Measurements from ENCODE around the gene NR3C2.

The NR3C2 gene

GRCh38 chr4:148162991-148163390 is 279.2 kb downstream of the NR3C2 start:
- Histone ChIP-seq H2AFZ (ENCODE audit: insufficient read depth, low read length, poor library complexity) (no peak overlapping the region), H3K9me3 (ENCODE audit: insufficient read depth, low read depth, low read length) (no peaks in the 10 kb centered on the region), H3K4me1 (ENCODE audit: control insufficient read depth in 1 of 2, insufficient read depth in 2 of 2, low read length in 2 of 2) (peaks cover 5% of the 10 kb centered on the region in 2 experiments), H2AK5ac (ENCODE audit: low read length) (no peak overlapping the region), H3K14ac (ENCODE audit: low read length) (no peak overlapping the region), H3K4me2 (ENCODE audit: low read length) (no peak overlapping the region), H3K18ac (ENCODE audit: low read length) (no peak overlapping the region), H2BK120ac (ENCODE audit: insufficient read depth, low read length, poor library complexity) (no peak overlapping the region), H3K79me2 (ENCODE audit: control insufficient read depth, insufficient read depth, low read length, poor library complexity) (no peaks in the 10 kb centered on the region), H3K9ac (ENCODE audit: low read length) (no peak overlapping the region), H3K4ac (ENCODE audit: low read depth, low read length) (no peak overlapping the region), H4K91ac (ENCODE audit: low read depth, low read length) (no peak overlapping the region), H2BK5ac (ENCODE audit: low read depth, low read length, poor library complexity) (no peak overlapping the region), H2BK12ac (ENCODE audit: low read length) (no peak overlapping the region), H3K23ac (ENCODE audit: low read length) (no peak overlapping the region), H3K27ac (ENCODE audit: low read depth, low read length) (peak overlapping the region; percentile 56), H3K79me1 (ENCODE audit: low read length) (peaks cover 5% of the 10 kb centered on the region), H4K8ac (ENCODE audit: low read depth, low read length) (no peak overlapping the region), H3K36me3 (ENCODE audit: control insufficient read depth in 1 of 2, insufficient read depth in 2 of 2, low read length in 2 of 2) (no peaks in the 10 kb centered on the region), H3K27me3 (ENCODE audit: insufficient read depth, low read length) (no peaks in the 10 kb centered on the region), H3K4me3 (ENCODE audit: low read depth, low read length) (no peak overlapping the region), H4K12ac (ENCODE audit: low read depth, low read length) (no peak overlapping the region)
- DNase-seq: peak; percentile 91 to 95
- WGBS (ENCODE audit: extremely low coverage, insufficient coverage, insufficient read length): no CpG with 5 or more reads among the region's 1 CpG

DNA sequence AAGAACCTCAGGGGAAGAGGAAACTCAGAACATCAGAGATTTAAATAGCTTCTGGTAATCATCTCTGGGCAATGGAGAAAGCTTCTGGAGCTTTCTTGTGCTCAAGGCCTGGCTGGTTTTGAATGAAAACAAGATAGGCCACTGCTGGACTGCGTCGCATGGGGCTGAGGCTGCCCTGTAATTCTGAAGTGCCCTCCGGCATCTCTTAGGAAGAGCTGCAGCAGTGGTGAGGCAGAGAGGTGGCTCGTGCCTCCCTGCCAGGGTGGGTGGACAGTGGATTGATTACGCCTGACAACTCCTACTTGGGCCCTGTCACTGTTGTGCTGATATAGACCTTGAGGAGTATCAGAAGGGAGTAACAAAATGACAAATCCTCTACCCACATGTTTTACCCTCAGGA is 279.7 kb downstream of the NR3C2 start:
- peak in 1 of 2 donors; percentile 46 for DNase-seq
- WGBS (ENCODE audit: extremely low coverage, insufficient coverage, insufficient read length): no CpG with 5 or more reads among the region's 5 CpGs
- peaks cover 5% of the 10 kb centered on the region in 2 experiments for H3K4me1 ChIP-seq (ENCODE audit: control insufficient read depth in 1 of 2, insufficient read depth in 2 of 2, low read length in 2 of 2)

DNA sequence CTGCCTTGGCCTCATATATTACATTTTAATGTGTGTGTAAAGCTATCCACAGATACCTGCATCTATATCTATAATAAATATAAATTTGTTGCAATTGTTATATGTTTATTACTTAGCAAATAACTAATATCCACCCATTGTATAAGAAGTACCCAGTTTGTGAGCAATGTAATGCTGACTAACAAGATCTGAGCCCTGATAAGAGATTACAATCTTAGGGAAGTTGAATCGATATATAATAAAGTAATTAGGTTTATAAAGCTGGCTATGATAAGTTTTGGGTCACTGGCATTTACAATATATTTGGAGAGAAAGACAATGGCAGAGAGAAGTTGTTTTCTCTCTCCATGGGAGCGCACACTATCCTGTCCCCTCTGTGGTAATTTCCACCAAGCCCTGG is 280.6 kb downstream of the NR3C2 start:
- Histone ChIP-seq H3K4ac (ENCODE audit: low read depth, low read length) (no peak overlapping the region), H3K9ac (ENCODE audit: low read length) (no peak overlapping the region), H3K9me3 (ENCODE audit: insufficient read depth, low read depth, low read length) (no peaks in the 10 kb centered on the region), H3K79me1 (ENCODE audit: low read length) (peaks cover 5% of the 10 kb centered on the region), H2AK5ac (ENCODE audit: low read length) (no peak overlapping the region), H4K91ac (ENCODE audit: low read depth, low read length) (no peak overlapping the region), H3K27ac (ENCODE audit: low read depth, low read length) (no peak overlapping the region), H3K18ac (ENCODE audit: low read length) (no peak overlapping the region), H3K27me3 (ENCODE audit: insufficient read depth, low read length) (no peaks in the 10 kb centered on the region), H2BK12ac (ENCODE audit: low read length) (no peak overlapping the region), H2AFZ (ENCODE audit: insufficient read depth, low read length, poor library complexity) (no peak overlapping the region), H3K36me3 (ENCODE audit: control insufficient read depth in 1 of 2, insufficient read depth in 2 of 2, low read length in 2 of 2) (no peaks in the 10 kb centered on the region), H3K14ac (ENCODE audit: low read length) (no peak overlapping the region), H4K8ac (ENCODE audit: low read depth, low read length) (no peak overlapping the region), H2BK5ac (ENCODE audit: low read depth, low read length, poor library complexity) (no peak overlapping the region), H4K12ac (ENCODE audit: low read depth, low read length) (no peak overlapping the region), H3K79me2 (ENCODE audit: control insufficient read depth, insufficient read depth, low read length, poor library complexity) (no peaks in the 10 kb centered on the region), H3K23ac (ENCODE audit: low read length) (no peak overlapping the region), H3K4me2 (ENCODE audit: low read length) (no peak overlapping the region), H2BK120ac (ENCODE audit: insufficient read depth, low read length, poor library complexity) (peak overlapping the region; percentile 20), H3K4me3 (ENCODE audit: low read depth, low read length) (no peak overlapping the region), H3K4me1 (ENCODE audit: control insufficient read depth in 1 of 2, insufficient read depth in 2 of 2, low read length in 2 of 2) (peaks cover 5% of the 10 kb centered on the region in 2 experiments)
- WGBS (ENCODE audit: extremely low coverage, insufficient coverage, insufficient read length): no CpG with 5 or more reads among the region's 2 CpGs
- DNase-seq: no peak

More for the DNA sequence above, 279.7 kb downstream of the NR3C2 start:
- peak overlapping the region; percentile 41 for H2AK5ac ChIP-seq (ENCODE audit: low read length)
- H3K79me2 ChIP-seq (ENCODE audit: control insufficient read depth, insufficient read depth, low read length, poor library complexity): no peaks in the 10 kb centered on the region
- peaks cover 5% of the 10 kb centered on the region for H3K79me1 ChIP-seq (ENCODE audit: low read length)
- H3K4me3 ChIP-seq (ENCODE audit: low read depth, low read length): no peak overlapping the region
- H3K14ac ChIP-seq (ENCODE audit: low read length): peak overlapping the region; percentile 90
- H4K12ac ChIP-seq (ENCODE audit: low read depth, low read length): no peak overlapping the region
- H3K9ac ChIP-seq (ENCODE audit: low read length): no peak overlapping the region
- H3K27ac ChIP-seq (ENCODE audit: low read depth, low read length): peak overlapping the region; percentile 56
- peak overlapping the region; percentile 98 for H2BK12ac ChIP-seq (ENCODE audit: low read length)
- no peak overlapping the region for H3K4ac ChIP-seq (ENCODE audit: low read depth, low read length)
- no peak overlapping the region for H3K23ac ChIP-seq (ENCODE audit: low read length)
- peak overlapping the region; percentile 90 for H4K8ac ChIP-seq (ENCODE audit: low read depth, low read length)
- H3K27me3 ChIP-seq (ENCODE audit: insufficient read depth, low read length): no peaks in the 10 kb centered on the region
- peak overlapping the region; percentile 89 for H2BK5ac ChIP-seq (ENCODE audit: low read depth, low read length, poor library complexity)
- no peak overlapping the region for H3K4me2 ChIP-seq (ENCODE audit: low read length)
- H3K9me3 ChIP-seq (ENCODE audit: insufficient read depth, low read depth, low read length): no peaks in the 10 kb centered on the region
- H3K36me3 ChIP-seq (ENCODE audit: control insufficient read depth in 1 of 2, insufficient read depth in 2 of 2, low read length in 2 of 2): no peaks in the 10 kb centered on the region
- peak overlapping the region; percentile 4 for H4K91ac ChIP-seq (ENCODE audit: low read depth, low read length)
- no peak overlapping the region for H2AFZ ChIP-seq (ENCODE audit: insufficient read depth, low read length, poor library complexity)
- peak overlapping the region; percentile 72 for H2BK120ac ChIP-seq (ENCODE audit: insufficient read depth, low read length, poor library complexity)
- peak overlapping the region; percentile 90 for H3K18ac ChIP-seq (ENCODE audit: low read length)

- Histone ChIP-seq H4K8ac (ENCODE audit: low read depth, low read length) (no peak overlapping the region), H3K79me2 (ENCODE audit: control insufficient read depth, insufficient read depth, low read length, poor library complexity) (no peaks in the 10 kb centered on the region), H2AK5ac (ENCODE audit: low read length) (no peak overlapping the region), H3K27me3 (ENCODE audit: insufficient read depth, low read length) (no peaks in the 10 kb centered on the region), H3K14ac (ENCODE audit: low read length) (no peak overlapping the region), H3K4me3 (ENCODE audit: low read depth, low read length) (no peak overlapping the region), H2BK120ac (ENCODE audit: insufficient read depth, low read length, poor library complexity) (no peak overlapping the region), H2AFZ (ENCODE audit: insufficient read depth, low read length, poor library complexity) (no peak overlapping the region), H4K12ac (ENCODE audit: low read depth, low read length) (no peak overlapping the region), H2BK5ac (ENCODE audit: low read depth, low read length, poor library complexity) (no peak overlapping the region), H3K79me1 (ENCODE audit: low read length) (peaks cover 5% of the 10 kb centered on the region), H3K23ac (ENCODE audit: low read length) (no peak overlapping the region), H3K27ac (ENCODE audit: low read depth, low read length) (no peak overlapping the region), H3K4me1 (ENCODE audit: control insufficient read depth in 1 of 2, insufficient read depth in 2 of 2, low read length in 2 of 2) (peaks cover 5% of the 10 kb centered on the region in 2 experiments), H3K18ac (ENCODE audit: low read length) (no peak overlapping the region), H3K36me3 (ENCODE audit: control insufficient read depth in 1 of 2, insufficient read depth in 2 of 2, low read length in 2 of 2) (no peaks in the 10 kb centered on the region), H3K9me3 (ENCODE audit: insufficient read depth, low read depth, low read length) (no peaks in the 10 kb centered on the region), H3K9ac (ENCODE audit: low read length) (no peak overlapping the region), H3K4ac (ENCODE audit: low read depth, low read length) (no peak overlapping the region), H2BK12ac (ENCODE audit: low read length) (no peak overlapping the region), H4K91ac (ENCODE audit: low read depth, low read length) (no peak overlapping the region), H3K4me2 (ENCODE audit: low read length) (no peak overlapping the region)
- no peak for DNase-seq
- no CpG with 5 or more reads among the region's 1 CpG for WGBS (ENCODE audit: extremely low coverage, insufficient coverage, insufficient read length)
These were observed 282.4 kb downstream of the NR3C2 start for GRCh38 chr4:148159793-148160192.
